Measurements from ENCODE around the gene NDRG3.
A peak's percentile ranks its signal among the peaks of the same experiment; 100 is the strongest.

NDRG3 gene

DNA sequence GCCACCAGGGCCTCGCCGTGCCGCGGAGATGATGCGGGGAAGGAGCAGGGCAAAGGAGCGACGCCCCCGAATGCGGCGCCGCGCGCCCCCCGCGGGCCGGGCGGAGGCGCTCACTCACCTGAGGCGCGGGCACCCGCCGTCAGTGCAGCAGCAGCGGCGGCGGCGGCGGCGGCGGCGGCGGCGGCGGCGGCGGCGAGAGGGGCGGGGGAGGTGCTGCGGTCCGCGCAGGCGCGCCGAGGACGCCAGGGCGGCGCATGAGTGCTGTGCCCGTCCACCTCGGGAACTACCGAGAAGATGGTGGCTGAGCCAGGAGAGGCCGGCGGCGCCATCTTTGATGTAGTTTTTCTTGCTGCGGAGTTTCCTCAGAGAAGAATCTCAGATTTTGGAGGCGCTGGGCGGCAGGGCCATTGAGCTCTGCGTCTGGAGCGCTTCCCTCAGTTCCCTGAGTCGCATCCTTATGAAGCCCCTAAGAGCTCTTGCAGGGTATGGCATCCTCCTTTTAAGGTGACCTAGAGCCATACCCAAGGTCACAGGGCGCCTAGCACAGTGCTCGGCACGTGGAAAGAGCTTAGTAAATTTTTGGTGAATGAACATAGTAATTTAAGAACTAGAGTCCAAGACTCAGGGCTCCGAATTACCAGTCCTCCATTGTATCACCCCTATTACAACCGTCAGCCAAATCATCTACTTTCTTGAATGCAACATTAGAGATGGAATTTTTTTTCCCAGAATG lies at the start of gene NDRG3:
Gene NDRG3 (minus strand): TSS at position 164 of the 733 bp plus-strand sequence. CDS start 24,355 bp downstream, outside the sequence.
- peaks cover 4 to 6% of the 10 kb centered on the region in 2 donors for H3K36me3 Mint-ChIP-seq
- peak; percentile 89 for DNase-seq
- H3K4me3 Mint-ChIP-seq: peak within 1 kb of the TSS; percentile 92 to 94
- peak; percentile 98 to 99 for ATAC-seq (replicated peaks)
- H3K27ac Mint-ChIP-seq: peak within 1 kb of the TSS; percentile 94
- H3K27me3 Mint-ChIP-seq: no peaks in the 10 kb centered on the region
- no peaks in the 10 kb centered on the region for H3K9me3 Mint-ChIP-seq
- H3K4me1 Mint-ChIP-seq: peaks cover 10 to 24% of the 10 kb centered on the region in 2 donors

DNA sequence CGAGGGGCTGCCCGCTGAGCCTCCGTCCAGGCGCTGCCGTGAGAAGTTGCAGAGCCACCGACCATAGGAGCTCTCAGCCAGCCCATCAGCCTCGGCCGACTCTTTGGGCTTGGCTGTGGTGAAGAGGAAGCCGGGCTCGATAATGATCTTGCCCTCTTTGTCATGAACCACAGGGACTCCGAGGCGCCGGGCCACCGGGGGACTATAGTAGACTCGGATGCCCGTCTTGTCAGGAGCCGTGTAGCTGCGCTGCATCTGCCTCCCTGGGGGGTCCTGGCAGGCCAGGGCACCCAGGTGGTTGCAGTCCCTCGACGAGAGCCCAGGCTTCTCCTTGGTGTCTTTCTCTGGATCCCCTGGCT lies 48.2 kb upstream of the NDRG3 start:
- DNase-seq (no peak), ATAC-seq (replicated peaks) (no peak)
- Mint-ChIP-seq H3K4me3 (no peak overlapping the region), H3K9me3 (no peaks in the 10 kb centered on the region), H3K27ac (no peak overlapping the region), H3K4me1 (peaks cover 6 to 10% of the 10 kb centered on the region in 2 donors), H3K36me3 (peaks cover 32 to 59% of the 10 kb centered on the region in 2 donors), H3K27me3 (no peaks in the 10 kb centered on the region)

DNA sequence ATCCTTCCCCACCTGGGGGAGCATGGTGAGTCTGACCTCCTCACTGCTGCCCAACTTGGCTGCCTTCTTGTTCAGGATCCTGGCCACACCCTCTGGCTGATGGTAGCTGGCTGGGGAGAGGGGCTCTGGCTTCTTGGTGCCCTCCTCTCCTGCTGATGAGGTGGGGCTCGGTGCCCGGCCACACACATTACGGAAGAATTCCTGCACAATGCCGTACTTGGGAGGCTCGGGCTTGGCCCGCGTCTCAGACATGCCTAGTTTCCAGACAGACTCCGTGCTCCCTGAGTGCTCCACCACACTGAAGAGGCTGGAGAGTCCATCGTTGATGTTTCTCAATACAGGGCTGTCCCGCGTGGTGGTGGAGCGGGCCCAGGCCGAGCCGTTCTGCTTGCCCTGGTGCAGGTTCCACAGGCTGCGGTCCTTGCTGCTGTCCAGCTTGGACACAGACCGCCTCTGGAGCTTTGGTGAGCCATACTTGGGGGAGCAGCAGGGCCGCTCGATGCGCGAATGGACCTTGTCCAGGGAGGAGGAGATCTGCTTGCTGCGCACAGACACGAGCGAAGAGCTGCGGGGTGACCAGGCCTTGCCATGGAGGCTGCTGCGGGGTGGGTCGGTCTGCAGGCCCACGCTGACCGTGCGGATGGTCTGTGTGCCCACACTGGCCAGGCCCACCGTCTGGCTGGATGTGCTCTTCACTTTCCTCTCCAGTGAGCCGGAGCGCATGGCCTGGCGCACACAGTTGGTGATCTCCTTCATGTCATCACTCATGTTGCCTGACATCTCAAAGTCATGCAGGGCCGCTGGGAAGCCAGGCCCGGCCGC lies 47.6 kb upstream of the NDRG3 start:
- peaks cover 6 to 10% of the 10 kb centered on the region in 2 donors for H3K4me1 Mint-ChIP-seq
- ATAC-seq (replicated peaks) (no peak), DNase-seq (no peak)
- H3K27me3 Mint-ChIP-seq: no peaks in the 10 kb centered on the region
- H3K27ac Mint-ChIP-seq: no peak overlapping the region
- no peaks in the 10 kb centered on the region for H3K9me3 Mint-ChIP-seq
- H3K36me3 Mint-ChIP-seq: peaks cover 28 to 55% of the 10 kb centered on the region in 2 donors
- H3K4me3 Mint-ChIP-seq: no peak overlapping the region

DNA sequence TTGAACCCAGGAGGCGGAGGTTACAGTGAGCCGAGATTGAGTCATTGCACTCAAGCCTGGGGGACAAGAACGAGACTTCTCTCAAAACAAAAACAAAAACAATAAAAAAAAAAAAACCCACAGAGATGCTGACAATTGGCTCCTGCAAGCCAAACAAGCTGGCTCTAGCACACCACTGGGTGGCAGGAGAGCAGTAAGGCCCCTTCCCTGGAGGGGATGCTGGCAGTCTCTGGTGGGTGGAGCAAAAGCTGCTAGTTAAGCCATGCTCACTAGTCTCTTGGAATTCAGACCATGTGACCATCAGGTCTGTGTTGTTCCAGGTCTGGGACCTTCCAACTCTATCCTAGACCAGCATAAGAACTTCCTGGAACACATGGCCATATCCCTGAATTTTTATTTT lies 46.5 kb upstream of the NDRG3 start:
- no peaks in the 10 kb centered on the region for H3K27me3 Mint-ChIP-seq
- DNase-seq (peak; percentile 11), ATAC-seq (replicated peaks) (peak; percentile 68 to 82)
- no peaks in the 10 kb centered on the region for H3K9me3 Mint-ChIP-seq
- no peak overlapping the region for H3K4me3 Mint-ChIP-seq
- H3K4me1 Mint-ChIP-seq: peaks cover 6 to 10% of the 10 kb centered on the region in 2 donors
- no peak overlapping the region for H3K27ac Mint-ChIP-seq
- H3K36me3 Mint-ChIP-seq: peaks cover 24 to 47% of the 10 kb centered on the region in 2 donors

DNA sequence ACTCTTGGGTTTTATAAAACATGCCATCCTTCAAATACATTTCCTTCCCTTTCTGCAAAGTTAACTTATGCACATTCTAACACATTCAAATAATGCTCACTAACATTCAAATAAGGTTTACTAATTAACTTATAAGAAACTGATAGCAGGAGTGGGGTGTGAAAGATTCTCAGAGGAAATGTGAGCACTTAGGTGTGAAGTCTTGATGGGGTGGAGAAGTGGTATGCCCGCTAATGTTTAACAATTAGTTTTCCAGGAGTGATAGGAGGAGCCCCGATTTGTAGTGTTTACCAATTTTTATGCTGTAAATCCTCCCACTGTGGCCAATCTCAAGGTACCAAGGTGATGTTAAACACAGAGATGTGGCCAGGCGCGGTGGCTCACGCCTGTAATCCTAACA lies 46.0 kb upstream of the NDRG3 start:
- Mint-ChIP-seq H3K27me3 (no peaks in the 10 kb centered on the region), H3K4me1 (peaks cover 6 to 10% of the 10 kb centered on the region in 2 donors), H3K4me3 (no peak overlapping the region), H3K36me3 (peaks cover 25 to 44% of the 10 kb centered on the region in 2 donors), H3K27ac (no peak overlapping the region), H3K9me3 (no peaks in the 10 kb centered on the region)
- DNase-seq (no peak), ATAC-seq (replicated peaks) (no peak)

DNA sequence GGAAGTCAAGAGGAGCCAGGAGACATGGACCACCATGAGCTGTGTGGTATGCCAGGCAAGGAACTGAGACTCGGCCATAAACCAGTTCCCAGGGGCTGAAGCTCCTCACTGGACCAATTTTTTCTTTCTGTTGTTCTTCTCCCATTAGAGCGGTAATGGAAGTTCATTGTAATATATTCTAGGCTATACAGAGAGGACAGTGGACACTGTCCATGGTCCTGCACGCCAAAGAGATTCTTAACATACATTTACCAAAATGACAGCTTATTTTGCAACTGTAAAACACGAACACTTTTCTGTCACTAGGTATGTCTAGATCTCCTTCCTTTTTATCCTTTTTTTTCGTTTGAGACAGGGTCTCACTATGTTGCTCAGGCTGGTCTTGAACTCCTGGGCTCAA lies 40.8 kb upstream of the NDRG3 start:
- peaks cover 3 to 4% of the 10 kb centered on the region in 2 donors for H3K4me1 Mint-ChIP-seq
- no peak overlapping the region for H3K4me3 Mint-ChIP-seq
- H3K27me3 Mint-ChIP-seq: no peaks in the 10 kb centered on the region
- H3K36me3 Mint-ChIP-seq: peaks cover 30 to 42% of the 10 kb centered on the region in 2 donors
- H3K9me3 Mint-ChIP-seq: no peaks in the 10 kb centered on the region
- DNase-seq (no peak), ATAC-seq (replicated peaks) (no peak)
- H3K27ac Mint-ChIP-seq: peak overlapping the region; percentile 10

DNA sequence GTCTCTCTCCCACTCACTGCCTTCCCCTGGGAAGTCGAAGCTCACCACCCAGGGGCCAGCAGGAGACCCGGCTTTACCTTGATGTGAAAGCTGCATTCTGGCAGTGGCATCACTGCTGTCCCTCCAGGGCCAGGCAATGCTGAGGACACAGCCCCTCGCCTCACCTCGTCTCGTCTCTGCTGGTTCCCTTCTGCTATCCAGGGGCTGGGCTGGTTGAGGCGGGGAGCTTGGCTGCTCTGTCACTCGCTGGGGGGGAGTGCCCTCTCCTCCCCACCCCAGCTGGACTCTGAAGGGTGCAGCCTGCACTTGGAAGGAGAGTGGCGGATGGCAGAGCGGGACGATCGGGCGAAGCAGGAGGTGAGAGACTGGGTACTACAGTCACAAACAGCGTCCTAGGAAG lies 40.4 kb upstream of the NDRG3 start:
- Mint-ChIP-seq H3K27ac (peak overlapping the region; percentile 60), H3K27me3 (no peaks in the 10 kb centered on the region), H3K9me3 (no peaks in the 10 kb centered on the region), H3K4me1 (no peaks in the 10 kb centered on the region), H3K36me3 (peaks cover 27 to 38% of the 10 kb centered on the region in 2 donors), H3K4me3 (no peak overlapping the region)
- ATAC-seq (replicated peaks) (no peak), DNase-seq (no peak)

DNA sequence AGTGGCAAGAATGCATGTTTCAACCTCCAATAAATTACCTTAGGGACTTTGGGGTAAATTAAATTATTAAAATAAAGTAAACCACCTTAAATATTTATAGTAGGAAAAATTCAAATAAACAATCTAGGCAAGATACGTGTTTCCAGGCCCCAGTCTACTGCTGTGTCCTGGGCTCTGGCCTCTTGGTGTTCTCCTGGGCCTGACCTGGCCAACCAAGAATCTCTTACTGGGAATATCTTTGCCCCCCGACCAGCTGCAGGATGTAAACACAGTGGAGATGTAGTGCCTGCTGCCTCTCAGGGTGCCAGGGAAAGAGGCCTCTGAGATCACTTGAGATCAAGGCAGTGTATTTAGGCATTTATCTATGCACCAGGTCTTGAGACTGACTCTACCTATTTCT lies 39.4 kb upstream of the NDRG3 start:
- no peak for ATAC-seq (replicated peaks)
- no peak overlapping the region for H3K27ac Mint-ChIP-seq

DNA sequence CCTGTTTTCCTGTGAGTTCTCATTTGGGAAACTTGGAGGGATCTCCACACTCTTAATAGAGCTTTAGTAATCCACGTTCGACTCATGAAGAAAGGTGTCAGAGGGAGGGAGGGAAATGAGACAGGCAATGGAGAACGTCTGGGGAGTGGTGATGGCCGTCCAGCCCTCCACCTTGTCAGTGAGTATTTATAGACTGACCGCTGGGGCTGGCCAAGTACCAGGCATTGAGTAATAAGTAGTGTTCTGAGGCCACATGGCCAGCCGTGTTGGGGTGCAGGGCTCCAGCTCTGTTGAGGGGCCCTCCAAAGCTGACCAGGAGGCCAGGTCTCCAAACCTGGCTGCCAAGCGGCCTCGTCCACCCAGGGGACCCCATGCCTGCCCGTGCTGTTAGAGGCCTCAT lies 39.0 kb upstream of the NDRG3 start:
- no peak for ATAC-seq (replicated peaks)
- H3K27ac Mint-ChIP-seq: no peak overlapping the region
- no peak for DNase-seq
- no peaks in the 10 kb centered on the region for H3K4me1 Mint-ChIP-seq
- H3K4me3 Mint-ChIP-seq: no peak overlapping the region
- H3K9me3 Mint-ChIP-seq: no peaks in the 10 kb centered on the region
- H3K27me3 Mint-ChIP-seq: no peaks in the 10 kb centered on the region
- H3K36me3 Mint-ChIP-seq: peaks cover 27 to 38% of the 10 kb centered on the region in 2 donors

More for the DNA sequence above, 39.4 kb upstream of the NDRG3 start:
- no peaks in the 10 kb centered on the region for H3K4me1 Mint-ChIP-seq
- H3K36me3 Mint-ChIP-seq: peaks cover 27 to 38% of the 10 kb centered on the region in 2 donors
- H3K27me3 Mint-ChIP-seq: no peaks in the 10 kb centered on the region
- no peak overlapping the region for H3K4me3 Mint-ChIP-seq
- DNase-seq: no peak
- no peaks in the 10 kb centered on the region for H3K9me3 Mint-ChIP-seq

DNA sequence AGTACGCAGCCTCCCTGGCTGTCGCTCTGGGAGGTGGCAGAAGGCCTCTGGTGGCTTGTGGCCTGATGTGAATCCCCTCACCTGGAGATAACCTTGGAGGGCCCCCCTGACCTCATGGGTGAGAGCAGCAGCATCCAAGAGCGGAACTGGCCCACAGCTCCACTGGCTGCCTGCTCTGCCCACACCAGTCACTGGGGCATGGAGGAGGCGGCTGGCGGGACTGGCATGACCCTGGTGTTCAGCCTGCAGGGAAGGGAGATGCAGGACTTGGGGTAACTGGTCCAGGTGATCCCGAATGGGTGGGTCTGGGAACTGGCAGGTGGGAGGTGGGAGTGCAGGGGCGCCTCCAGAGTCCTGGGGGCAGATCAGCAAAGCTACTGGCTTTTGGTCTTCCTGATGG lies 38.2 kb upstream of the NDRG3 start:
- H3K36me3 Mint-ChIP-seq: peaks cover 29 to 38% of the 10 kb centered on the region in 2 donors
- H3K4me3 Mint-ChIP-seq: no peak overlapping the region
- no peak overlapping the region for H3K27ac Mint-ChIP-seq
- no peaks in the 10 kb centered on the region for H3K9me3 Mint-ChIP-seq
- DNase-seq: no peak
- no peaks in the 10 kb centered on the region for H3K27me3 Mint-ChIP-seq
- no peak for ATAC-seq (replicated peaks)
- H3K4me1 Mint-ChIP-seq: no peaks in the 10 kb centered on the region

DNA sequence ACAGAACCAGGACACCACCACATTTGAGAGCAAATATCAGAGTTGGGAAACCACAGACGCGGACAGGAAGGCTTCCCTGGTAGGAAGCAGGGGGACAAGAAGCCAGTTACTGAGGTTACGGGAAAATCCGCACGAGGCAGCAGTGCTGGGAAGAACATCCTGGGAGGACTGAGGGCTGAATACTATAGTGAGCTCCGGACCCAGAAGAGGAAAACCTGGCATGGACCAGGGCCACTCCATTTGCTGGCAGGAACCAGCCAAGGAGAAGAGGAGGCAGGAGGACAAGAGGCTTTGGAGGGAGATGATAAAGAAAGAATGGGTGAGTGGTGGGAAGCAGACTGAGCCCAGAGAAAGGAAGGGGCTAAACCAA lies 33.8 kb upstream of the NDRG3 start:
- DNase-seq (no peak), ATAC-seq (replicated peaks) (no peak)
- H3K9me3 Mint-ChIP-seq: no peaks in the 10 kb centered on the region
- H3K36me3 Mint-ChIP-seq: peaks cover 20 to 22% of the 10 kb centered on the region in 2 donors
- no peak overlapping the region for H3K4me3 Mint-ChIP-seq
- peaks cover 10 to 16% of the 10 kb centered on the region in 2 donors for H3K4me1 Mint-ChIP-seq
- H3K27ac Mint-ChIP-seq: no peak overlapping the region
- no peaks in the 10 kb centered on the region for H3K27me3 Mint-ChIP-seq

DNA sequence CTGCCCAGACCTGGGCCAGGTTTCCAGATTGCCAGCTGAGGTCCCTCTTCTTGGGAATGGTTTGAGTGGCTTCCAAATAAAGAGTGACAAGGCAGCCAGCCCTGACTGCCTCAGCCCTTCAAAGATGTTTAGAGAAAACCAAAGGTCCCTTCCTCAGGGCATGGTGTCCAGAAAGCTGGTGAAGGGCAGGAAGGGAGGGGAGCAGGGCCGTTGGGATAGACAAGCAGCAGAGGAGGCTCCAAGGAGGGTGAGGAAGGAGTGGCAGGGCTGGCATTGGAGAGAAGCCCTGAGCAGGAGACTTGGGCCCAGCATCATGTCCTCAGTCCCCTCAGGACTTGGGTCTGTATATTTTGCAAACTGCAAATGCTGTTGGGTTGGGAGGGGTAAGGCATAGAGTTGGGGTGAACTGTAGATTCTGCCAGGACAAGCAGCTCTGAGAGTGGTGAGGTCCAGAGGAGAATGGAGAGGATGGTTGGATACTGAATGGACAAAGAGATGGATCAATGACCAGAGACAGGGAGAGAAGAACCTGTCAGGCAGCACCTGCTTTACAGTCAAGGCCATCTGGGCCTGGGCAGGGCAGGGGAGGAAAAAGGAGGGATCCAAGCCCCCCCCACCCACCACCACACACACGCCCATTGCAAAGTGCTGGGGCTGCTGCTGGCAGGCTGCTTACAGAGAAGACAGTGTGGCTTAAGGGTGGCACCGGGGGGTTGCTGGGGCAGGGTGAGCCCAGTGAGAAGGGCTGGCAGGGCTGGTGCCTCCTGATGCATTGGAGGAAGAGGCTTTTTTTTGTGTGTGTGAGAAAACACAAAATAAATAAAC lies 33.2 kb upstream of the NDRG3 start:
- H3K4me1 Mint-ChIP-seq: peaks cover 10 to 19% of the 10 kb centered on the region in 2 donors
- peak overlapping the region; percentile 57 for H3K27ac Mint-ChIP-seq

DNA sequence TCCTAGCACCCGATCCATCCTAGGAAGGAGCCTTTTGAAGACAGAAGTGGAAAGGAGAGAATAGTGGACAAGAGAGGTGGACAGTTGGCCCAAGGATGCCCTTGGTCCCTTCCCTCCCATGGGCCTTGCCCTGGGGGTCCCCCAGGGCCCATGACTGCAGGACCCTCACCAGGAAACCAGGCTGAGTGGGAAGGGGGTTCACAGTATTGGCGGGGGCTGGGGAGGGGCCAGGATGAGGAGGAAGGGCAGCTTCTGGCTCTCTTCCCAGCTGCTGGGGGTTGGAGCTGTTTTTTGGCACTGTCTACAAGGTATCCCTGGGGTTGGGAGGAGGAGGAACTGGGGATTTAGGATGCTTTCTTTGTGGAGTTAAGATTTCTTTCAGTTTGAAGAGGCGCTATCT lies 31.7 kb upstream of the NDRG3 start:
- no peak for ATAC-seq (replicated peaks)

More for the DNA sequence above, 33.2 kb upstream of the NDRG3 start:
- H3K4me3 Mint-ChIP-seq: no peak overlapping the region
- peaks cover 14 to 16% of the 10 kb centered on the region in 2 donors for H3K36me3 Mint-ChIP-seq
- DNase-seq (no peak), ATAC-seq (replicated peaks) (no peak)
- no peaks in the 10 kb centered on the region for H3K9me3 Mint-ChIP-seq
- no peaks in the 10 kb centered on the region for H3K27me3 Mint-ChIP-seq

DNA sequence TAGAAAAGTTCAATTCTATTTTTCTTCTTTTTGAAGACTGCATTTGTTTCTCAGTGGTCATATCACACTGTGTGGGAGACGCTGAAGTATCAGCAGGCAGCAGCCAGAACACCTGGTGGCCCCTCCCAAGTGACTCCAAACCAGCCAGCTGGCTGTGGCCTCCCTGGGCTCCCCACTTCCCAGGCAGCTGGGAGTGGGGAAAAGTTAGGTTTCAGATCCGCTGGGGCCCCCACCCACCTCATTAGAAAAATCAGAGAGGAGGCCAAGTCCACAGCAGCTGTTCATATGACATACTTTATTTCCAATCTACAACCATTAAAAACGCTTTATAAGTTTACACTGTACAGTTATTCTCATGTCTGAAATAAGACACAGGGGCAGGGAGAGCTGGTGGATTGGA lies 31.3 kb upstream of the NDRG3 start:
- no peak for DNase-seq
- no peak overlapping the region for H3K4me3 Mint-ChIP-seq
- ATAC-seq (replicated peaks): no peak
- no peak overlapping the region for H3K27ac Mint-ChIP-seq
- peaks cover 4 to 7% of the 10 kb centered on the region in 2 donors for H3K36me3 Mint-ChIP-seq
- H3K9me3 Mint-ChIP-seq: no peaks in the 10 kb centered on the region
- peaks cover 18 to 37% of the 10 kb centered on the region in 2 donors for H3K4me1 Mint-ChIP-seq
- no peaks in the 10 kb centered on the region for H3K27me3 Mint-ChIP-seq

More for the DNA sequence above, 31.7 kb upstream of the NDRG3 start:
- Mint-ChIP-seq H3K4me1 (peaks cover 16 to 33% of the 10 kb centered on the region in 2 donors), H3K27me3 (no peaks in the 10 kb centered on the region), H3K36me3 (peaks cover 4 to 5% of the 10 kb centered on the region in 2 donors), H3K4me3 (no peak overlapping the region), H3K9me3 (no peaks in the 10 kb centered on the region), H3K27ac (peak overlapping the region; percentile 53)
- no peak for DNase-seq
